HepG2 (cell line): ENCODE results near the gene GPN2. TPM values are rescaled to one million over a fixed set of nuclear protein-coding genes. Genes with fewer than 3 reads are reported as not detected.
A peak's percentile ranks its signal among the peaks of the same experiment; 100 is the strongest.

Source experiments
- JUND ChIP-seq: sonication (generic); formaldehyde crosslinking; IDR thresholded peaks from 2 replicates; pipeline ENCODE4 v1.8.0; 2022; ENCODE audit warnings: mild to moderate bottlenecking, missing genetic modification reagents
- MLX ChIP-seq: IDR thresholded peaks from 2 replicates; pipeline ENCODE4 v1.6.1; 2016
- MXD4 ChIP-seq: IDR thresholded peaks from 2 replicates; pipeline ENCODE4 v1.6.1; 2016; ENCODE audit warnings: mild to moderate bottlenecking, missing biosample characterization, missing genetic modification reagents
- MYC ChIP-seq: sonication (generic); formaldehyde crosslinking; IDR thresholded peaks from 2 replicates; pipeline ENCODE4 v1.9.0; 2021; ENCODE audit warnings: missing genetic modification reagents, borderline replicate concordance
- NFAT5 ChIP-seq: sonication (generic); formaldehyde crosslinking; IDR thresholded peaks from 2 replicates; pipeline ENCODE4 v1.4.0; 2020; ENCODE audit warnings: missing genetic modification reagents
- PBX2 ChIP-seq: IDR thresholded peaks from 2 replicates; pipeline ENCODE4 v1.6.1; 2016; ENCODE audit warnings: control low read depth
- PREB ChIP-seq: sonication (generic); formaldehyde crosslinking; IDR thresholded peaks from 2 replicates; pipeline ENCODE4 v1.4.0; 2020; ENCODE audit warnings: missing genetic modification reagents
- SP1 ChIP-seq, 2 experiments: fragments of 450-650 bp in 1 of 2; sonication (generic) in 1 of 2; formaldehyde crosslinking in 1 of 2; IDR thresholded peaks; 2 replicates each; pipeline versions ENCODE4 v1.4.0 to v1.6.1; 2016 to 2020; ENCODE audit warnings: missing genetic modification reagents in 1 of 2
- ZMYM4 ChIP-seq: sonication (generic); formaldehyde crosslinking; IDR thresholded peaks from 2 replicates; pipeline ENCODE4 v1.8.1; 2023; ENCODE audit warnings: mild to moderate bottlenecking, missing genetic modification reagents
- ZNF34 ChIP-seq: sonication (generic); formaldehyde crosslinking; IDR thresholded peaks from 2 replicates; pipeline ENCODE4 v1.4.0; 2020; ENCODE audit warnings: mild to moderate bottlenecking, missing genetic modification reagents, borderline replicate concordance
- ZNF414 ChIP-seq: sonication (generic); formaldehyde crosslinking; IDR thresholded peaks from 2 replicates; pipeline ENCODE4 v1.5.0; 2020; ENCODE audit warnings: missing genetic modification reagents
- ZNF562 ChIP-seq: sonication (generic); formaldehyde crosslinking; IDR thresholded peaks from 2 replicates; pipeline ENCODE4 v1.8.0; 2022; ENCODE audit warnings: missing genetic modification reagents, borderline replicate concordance
- polyA plus RNA-seq, 8 experiments: library from polyadenylated mRNA; depleted of rRNA in 3 of 8; stranded (reverse) in 7 of 8; unstranded in 1 of 8; fragments of >200 nt; fragmentation: Illumina TruSeq in 4 of 8; extraction: Trizol in 4 of 8; gene quantifications; 2 replicates each; pipeline versions ENCODE4 v1.2.1 to v1.2.3, GENCODE V29; 2011 to 2016; ENCODE audit warnings: low read depth in 4 of 8, missing spikeins in 1 of 8, mixed read lengths in 1 of 8; ENCODE audit not compliant: insufficient read depth in 1 of 8
- total RNA-seq, 5 experiments: library from RNA; depleted of rRNA; stranded (reverse); fragments of >200 nt; fragmentation: Illumina TruSeq; extraction: Trizol; gene quantifications; 2 replicates each; pipeline ENCODE4 v1.2.3, GENCODE V29; 2016; ENCODE audit warnings: low read depth in 1 of 5
- TF ChIP-seq, protein P1 (sequence below): IDR thresholded peaks from 2 replicates; pipeline ENCODE4 v1.6.1; 2016; ENCODE audit warnings: low read depth, control low read depth
- TF ChIP-seq, protein P2 (sequence below): sonication (generic); formaldehyde crosslinking; IDR thresholded peaks from 2 replicates; pipeline ENCODE4 v1.5.0; 2020; ENCODE audit warnings: missing genetic modification reagents

The GPN2 gene
- total and polyA plus RNA-seq, 2 of the 13 experiments (the other 11 are each of a cell fraction or from before 2014, with no cell fraction given) = 19.3 to 38.9 TPM

DNA sequence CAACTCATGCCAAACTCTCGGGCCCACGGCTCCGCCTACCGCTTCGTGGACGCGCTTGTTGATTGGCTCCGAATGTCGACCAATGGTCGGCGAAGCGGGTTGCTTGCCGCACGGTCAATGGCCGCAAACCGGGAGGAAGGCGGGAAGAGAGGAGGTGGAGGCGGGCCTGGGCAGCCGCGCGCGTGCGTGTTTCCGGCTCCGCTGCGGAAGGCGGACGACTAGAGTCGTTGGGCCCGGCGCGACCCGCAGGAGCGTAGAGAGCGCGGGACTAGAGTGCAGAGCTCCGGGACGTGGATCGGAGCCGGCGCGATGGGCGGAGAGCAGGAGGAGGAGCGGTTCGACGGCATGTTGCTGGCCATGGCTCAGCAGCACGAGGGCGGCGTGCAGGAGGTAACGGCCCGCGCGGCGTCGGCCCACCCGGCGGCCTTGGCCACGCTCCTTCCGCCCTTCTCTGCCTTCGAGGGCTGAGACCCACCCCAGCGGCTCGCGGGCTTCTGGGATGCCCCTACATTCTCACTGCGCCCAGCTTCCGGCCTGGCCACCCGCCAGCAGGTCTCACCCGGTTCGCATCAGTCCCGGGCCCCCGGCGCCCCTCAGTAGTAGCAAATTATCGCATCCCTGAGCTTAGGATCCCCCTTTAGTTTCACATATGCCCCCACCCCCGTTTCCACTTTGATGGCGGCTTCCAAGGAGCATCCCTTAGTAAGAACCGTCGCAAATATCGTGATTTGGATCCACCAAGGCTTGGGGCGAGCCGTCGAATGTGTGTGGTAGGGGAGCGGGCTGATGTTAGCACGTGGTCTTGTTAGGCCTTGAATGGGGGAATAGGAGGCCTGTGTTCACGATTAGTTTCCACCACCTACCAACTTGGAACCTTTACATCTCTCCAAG lies 31.7 kb upstream of the GPN2 start, which contains the start of gene NUDC (continued):
- peak; percentile 90 for TF ChIP-seq MYC
- peak; percentile 53; the same call in 1 of the 2 replicates for TF ChIP-seq ZNF414
- no peak for TF ChIP-seq ZNF34 (CRISPR knock-in tag)
- TF ChIP-seq, protein P1, sequence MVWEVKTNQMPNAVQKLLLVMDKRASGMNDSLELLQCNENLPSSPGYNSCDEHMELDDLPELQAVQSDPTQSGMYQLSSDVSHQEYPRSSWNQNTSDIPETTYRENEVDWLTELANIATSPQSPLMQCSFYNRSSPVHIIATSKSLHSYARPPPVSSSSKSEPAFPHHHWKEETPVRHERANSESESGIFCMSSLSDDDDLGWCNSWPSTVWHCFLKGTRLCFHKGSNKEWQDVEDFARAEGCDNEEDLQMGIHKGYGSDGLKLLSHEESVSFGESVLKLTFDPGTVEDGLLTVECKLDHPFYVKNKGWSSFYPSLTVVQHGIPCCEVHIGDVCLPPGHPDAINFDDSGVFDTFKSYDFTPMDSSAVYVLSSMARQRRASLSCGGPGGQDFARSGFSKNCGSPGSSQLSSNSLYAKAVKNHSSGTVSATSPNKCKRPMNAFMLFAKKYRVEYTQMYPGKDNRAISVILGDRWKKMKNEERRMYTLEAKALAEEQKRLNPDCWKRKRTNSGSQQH (CRISPR knock-in tag) = no peak; the same call in 1 of the 2 replicates
- peak; percentile 83 for TF ChIP-seq PBX2
- no peak for TF ChIP-seq PREB (CRISPR knock-in tag)
- peak; percentile 74; the same call in 1 of the 2 replicates for TF ChIP-seq MXD4 (CRISPR knock-in tag)
- no peak for TF ChIP-seq SP1 (IDR thresholded peaks at IDR 0.05)
- 0 out of 2 replicates have a peak, but pooled peaks have one; percentile 56 for TF ChIP-seq SP1 (CRISPR knock-in tag; IDR thresholded peaks at IDR 0.05)
- TF ChIP-seq, protein P2, sequence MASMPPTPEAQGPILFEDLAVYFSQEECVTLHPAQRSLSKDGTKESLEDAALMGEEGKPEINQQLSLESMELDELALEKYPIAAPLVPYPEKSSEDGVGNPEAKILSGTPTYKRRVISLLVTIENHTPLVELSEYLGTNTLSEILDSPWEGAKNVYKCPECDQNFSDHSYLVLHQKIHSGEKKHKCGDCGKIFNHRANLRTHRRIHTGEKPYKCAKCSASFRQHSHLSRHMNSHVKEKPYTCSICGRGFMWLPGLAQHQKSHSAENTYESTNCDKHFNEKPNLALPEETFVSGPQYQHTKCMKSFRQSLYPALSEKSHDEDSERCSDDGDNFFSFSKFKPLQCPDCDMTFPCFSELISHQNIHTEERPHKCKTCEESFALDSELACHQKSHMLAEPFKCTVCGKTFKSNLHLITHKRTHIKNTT (CRISPR knock-in tag) = no peak
- 0 out of 2 replicates have a peak, but pooled peaks have one; percentile 11 for TF ChIP-seq MLX (CRISPR knock-in tag)
- TF ChIP-seq ZMYM4 (CRISPR knock-in tag) = peak; percentile 60
- TF ChIP-seq NFAT5 (CRISPR knock-in tag) = peak; percentile 89
- no peak for TF ChIP-seq JUND (CRISPR knock-in tag)
- no peak; the same call in 1 of the 2 replicates for TF ChIP-seq ZNF562
